Amniotic epithelial cell (primary cell): ENCODE measurements around the gene PAPOLB.

Experiments
- DNase-seq: peaks from one replicate; pipeline ENCODE4 v3.0.0-alpha.2; 2010; ENCODE audit warnings: low read depth

Gene PAPOLB

DNA sequence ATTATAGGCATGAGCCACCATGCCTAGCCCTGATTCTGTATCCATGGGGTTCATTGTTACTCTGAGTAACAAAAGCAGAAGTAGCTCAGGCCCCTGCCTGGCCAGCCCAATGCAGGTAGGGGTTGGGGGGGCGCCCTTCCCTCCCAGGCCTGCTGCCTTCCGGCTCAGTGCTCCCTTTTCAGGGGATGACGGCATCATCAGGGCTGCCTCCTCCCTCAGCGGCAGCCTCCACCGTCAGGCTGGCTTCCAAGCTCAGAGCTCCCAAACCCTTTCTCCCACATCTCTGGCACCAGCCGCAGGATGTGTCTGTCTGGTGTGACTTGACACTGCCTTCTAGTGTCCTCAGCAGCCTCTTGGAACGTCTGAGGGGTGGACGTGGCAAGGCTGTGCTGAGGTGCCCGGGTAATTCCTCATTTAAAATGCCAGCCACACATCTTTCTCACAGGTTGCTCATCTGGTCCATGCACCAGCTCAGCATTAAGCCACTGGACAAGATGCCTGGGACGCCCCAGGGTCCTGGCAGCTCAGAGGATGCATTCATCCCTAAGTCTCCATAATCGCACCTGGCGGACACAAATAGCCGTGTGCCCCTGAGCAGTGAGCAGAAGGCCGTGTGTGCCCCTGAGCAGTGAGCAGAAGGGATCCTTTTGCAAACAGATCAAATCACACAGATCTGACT lies 38.2 kb downstream of the PAPOLB start:
- no peak for DNase-seq

DNA sequence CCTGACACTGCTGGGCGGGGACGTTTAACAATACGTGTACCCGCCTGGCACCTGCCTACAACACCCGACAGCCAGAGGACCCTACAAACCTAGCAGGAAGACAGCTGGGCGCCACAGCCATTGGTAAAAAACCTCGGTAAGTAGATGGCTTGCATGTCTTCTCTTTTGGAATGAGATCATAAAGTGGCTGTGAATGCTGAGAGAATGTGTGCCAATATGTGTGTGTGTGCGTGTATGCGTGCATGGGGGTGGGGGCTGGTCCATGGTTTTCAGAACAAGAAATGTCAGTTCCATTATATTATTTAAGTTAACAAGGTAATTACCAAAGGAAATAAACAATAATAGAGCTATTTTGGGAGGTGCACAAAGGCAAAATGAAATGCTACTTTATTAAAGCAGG lies 39.2 kb downstream of the PAPOLB start:
- DNase-seq, result no peak

DNA sequence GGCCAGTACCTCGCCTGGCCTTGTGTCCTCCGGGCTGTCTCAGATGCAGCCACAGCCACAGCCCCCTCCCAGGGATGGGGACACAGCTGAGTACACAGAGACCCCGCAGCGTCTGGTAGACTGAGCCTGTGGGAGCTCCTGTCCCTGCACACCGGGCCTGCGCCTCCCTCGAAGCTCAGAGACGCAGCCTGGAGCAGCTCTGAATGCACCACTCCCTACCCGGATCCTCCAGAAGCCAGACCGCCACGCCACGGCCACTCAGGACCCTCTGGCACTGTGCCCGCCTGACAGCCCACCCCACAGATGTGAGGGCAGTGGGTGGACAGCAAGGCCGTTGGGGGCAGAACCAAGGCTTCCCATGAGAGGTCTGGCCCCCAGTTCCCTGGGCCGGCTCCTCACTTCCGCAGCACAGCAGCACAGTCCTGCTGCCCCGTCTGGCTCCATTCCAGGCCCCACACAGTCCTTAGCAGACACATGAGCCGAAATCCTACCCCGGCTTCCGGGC lies 40.8 kb downstream of the PAPOLB start:
- DNase-seq, result no peak

DNA sequence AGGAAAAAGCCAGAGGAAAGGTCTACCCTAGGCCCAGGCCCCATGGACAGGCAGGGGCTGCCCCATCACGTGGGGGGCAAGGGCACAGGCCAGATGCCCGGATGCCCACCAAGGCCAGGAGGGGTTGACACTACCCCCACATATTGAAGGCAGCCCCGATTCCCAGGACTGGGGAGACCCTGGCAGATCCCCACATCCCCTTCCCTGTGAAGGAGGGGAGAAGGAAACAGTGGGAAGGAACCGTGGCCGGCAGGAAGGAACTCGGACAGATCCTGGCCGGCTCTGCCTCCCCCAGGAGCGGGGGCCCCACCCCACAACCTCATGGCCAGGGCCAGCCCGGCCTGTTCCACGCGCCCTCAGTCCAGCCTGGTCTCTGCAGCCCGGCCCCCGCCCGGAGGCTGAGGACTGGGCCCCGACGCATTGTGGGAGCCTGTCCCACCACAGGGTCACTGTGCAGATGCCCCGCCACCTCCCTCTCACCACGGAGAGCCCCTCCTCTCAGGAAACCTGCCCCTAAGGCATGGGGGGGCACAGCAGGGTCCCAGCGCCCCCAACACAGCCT lies 41.3 kb downstream of the PAPOLB start:
- DNase-seq, result no peak

DNA sequence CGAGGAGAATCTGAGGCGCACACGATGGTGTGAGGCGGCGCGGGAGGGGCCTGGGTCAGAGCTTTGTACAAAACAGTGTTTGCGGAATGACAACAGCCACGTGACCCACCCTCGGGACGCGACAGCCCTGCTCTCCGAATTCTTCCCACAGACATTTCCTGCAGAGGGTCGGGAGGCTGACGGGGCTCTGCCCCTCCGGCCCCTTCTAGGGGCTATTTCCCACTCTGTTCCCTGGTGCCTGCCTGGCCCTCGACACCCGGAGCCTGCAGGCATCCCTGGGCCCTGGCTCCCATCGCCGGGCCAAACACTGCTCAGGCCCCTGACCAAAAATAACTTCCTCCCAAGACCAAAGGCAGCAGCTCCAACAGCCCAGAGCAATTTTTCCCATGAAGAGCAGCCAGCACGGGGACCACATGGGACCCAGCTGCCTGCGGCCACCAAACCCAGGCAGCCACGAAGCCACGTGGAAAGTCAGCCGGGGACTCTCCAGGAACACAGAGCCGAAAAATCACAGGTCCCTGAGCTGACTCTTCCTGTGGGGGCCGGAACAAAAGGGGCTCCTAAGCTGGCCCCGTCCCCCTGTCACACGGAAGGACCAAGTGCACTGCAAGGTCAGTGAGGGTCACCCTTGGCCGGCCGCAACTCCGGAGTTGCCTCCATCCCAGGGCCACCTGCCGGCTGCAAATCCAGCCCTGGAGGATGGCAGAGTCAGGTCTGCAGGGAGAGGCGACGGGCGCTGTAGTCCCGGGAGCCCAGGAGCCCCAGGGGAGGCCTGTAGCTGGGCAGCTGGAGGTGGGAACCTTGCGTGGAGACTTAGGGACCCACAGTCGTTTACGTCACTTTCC lies 42.0 kb downstream of the PAPOLB start:
- no peak for DNase-seq

DNA sequence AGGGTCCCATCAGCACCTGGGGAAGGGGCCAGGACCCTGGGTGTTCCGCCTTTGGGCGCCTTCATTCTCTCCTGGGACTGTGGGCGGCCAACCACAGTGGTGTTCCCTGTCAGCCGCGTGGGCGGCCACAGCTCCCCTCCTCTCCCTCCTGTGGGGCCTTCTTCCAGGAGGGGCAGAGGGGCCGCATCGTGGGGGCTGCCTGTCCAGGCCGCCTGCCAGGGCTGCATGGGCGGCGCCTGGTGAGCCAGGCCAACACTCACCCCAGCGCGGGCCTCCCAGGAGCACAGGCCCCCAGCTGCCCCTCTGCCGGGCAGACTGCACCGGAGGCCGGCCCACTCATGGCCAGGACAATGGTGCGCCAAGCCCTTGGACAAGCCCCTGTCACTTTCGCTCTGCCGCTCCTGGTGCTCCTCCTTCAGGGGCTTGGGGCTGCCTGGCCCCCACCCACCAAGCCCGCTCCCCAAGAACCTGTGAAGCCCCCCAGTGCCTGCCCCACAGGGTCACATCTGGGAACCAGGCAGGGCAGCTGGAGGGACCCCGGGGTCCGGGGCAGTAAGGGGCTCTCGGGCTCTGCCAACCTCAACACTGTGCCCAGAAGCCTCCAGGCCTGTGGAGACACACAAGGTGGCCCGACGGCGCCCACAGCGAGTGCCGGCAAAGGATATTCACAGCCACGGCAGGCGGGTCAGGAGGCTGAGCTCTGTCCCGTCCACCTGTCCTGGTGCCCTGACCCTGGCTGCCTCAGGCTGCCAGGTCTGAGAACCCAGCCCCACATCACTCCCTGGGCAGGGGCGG lies 43.6 kb downstream of the PAPOLB start:
- DNase-seq, result no peak

DNA sequence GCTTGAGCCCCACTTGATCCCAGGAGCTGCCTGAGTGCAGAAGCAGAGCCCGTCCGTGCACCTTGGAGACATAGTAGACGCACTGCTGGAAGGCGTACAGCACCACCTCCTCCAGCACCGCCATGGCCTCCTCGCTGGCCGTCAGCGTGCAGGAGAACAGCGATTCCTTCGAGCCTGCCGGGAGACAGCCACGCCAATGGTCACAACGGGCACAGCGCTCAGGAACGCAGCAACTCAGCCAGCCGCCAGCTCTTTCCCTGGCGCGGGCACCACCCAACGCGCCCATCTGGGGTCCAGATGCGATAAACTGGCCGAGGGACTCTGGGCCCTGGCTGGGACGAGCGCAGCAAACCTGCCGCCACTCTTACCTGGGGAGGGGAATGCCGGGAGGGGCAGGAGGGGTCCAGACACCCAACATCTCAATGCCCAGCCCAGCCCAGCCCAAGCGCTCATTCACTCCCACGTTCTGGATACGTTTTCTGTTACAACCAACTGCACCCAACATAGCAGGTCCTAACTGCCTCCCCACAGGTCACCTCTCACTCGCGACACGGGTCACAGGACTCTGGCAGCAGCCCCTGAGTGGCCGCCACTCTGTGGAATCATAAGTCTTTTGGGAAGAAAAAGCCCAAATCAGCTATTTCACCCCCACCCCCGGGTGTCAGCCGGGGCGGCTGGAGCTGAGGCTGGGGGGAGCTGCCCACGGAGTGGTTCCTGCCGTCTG lies 44.5 kb downstream of the PAPOLB start:
- no peak for DNase-seq

DNA sequence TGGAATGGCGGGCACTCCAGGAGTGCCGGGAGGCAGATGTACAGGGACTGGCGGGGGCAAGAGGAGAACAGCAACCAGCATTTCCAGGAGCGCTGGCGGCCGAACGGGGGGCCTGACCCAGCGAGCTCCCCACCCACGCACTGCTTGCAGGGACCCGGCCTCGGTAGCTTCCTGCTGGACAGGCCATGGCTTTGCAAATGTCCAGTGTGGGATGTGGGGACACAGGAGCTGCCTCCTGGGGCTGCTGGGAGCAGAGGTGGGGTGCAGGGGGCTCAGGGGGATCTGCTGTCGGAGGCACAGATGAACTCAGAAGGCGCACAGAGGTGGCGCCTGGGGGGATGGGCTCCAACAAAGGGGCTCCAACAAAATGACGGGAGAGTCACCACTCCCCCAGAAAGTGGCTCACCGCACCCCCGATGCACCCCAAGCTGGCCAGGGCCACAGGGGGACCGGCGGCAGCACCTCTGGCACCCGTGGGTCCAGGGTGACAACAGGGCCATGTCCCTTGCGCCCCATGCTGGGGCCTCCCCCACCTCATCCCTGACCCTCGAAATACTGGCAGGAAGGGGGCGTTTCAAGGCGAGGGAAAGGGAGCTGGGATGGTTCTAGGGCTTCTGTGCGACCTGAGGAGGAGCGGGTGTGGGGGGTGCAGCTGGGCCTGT lies 45.3 kb downstream of the PAPOLB start:
- DNase-seq, result no peak

DNA sequence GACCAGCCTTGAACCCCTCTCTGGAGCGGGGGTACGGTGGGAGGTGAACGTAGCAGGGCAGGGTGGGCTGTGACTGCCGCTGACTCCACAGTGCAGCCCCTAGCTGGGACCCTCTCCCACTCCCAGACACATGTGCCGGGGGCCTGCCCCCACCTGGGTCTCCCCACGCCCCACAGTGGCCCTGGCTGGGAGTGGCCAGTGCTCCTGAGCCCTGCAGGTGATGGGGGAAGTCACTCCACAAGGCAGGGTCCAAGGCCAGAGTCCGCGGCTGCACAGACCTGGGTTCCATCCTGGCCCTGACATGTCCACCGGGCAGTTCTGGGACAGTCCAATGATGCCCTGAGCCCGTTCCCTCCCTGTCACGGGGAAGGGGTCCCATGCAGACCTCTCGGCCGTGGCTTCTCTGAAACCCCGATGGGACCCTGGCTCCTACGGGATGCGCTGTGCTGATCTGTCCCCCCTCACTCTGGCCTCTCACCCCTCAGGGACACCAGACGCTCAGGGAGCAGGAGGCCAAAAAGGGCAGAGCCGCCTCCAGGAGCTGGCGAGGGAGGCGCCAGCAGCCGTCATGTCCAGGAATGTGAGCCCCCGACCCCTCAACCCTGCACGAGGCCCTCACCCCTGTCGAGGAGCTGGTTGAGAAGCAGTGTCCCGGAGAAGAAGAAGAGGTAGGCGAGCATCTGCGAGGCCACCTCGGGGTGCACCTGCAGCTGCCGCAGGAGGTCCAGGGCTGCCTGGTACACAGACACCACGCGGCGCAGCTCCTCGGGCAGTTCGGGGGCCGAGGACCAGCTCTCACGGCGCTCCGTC lies 46.0 kb downstream of the PAPOLB start:
- no peak for DNase-seq

DNA sequence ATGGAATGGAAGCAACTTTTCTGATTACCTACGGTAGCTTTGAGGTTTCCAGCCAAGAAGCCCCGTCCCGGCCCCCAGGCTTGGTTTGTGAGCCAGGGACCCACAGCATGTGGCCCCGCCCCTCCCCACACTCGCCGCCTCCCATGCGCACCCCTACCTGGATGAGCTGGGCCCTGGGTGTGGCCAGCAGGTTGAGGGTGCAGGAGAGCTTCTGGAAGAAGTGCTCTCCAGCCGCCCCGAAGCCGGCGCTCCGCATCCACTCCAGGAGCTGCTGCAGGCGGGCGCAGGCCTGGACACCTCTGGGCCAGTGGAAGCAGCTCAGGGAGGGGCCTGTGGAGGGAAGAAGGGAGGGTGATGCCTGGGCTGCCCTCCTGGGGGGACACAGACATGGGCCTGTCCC lies 46.7 kb downstream of the PAPOLB start:
- no peak for DNase-seq

DNA sequence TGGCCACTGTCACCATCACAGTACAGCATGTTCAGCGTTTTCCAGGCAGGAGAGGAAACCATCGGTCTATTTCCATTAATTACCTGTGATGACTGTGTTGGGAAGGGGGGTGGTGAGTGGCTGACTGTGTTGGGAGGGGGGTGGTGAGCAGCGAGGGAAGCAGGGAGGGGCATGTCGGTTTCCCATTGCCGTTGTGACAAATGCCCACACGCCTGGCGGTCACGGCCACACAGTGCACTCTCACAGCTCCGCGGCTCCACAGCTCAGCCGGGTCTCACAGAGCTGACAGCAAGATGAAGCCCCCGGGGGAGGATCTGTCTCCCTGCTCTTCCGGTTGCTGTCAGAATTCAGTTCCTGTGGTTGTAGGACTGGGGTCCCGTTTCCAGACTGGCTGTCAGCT lies 47.4 kb downstream of the PAPOLB start:
- DNase-seq, result no peak

DNA sequence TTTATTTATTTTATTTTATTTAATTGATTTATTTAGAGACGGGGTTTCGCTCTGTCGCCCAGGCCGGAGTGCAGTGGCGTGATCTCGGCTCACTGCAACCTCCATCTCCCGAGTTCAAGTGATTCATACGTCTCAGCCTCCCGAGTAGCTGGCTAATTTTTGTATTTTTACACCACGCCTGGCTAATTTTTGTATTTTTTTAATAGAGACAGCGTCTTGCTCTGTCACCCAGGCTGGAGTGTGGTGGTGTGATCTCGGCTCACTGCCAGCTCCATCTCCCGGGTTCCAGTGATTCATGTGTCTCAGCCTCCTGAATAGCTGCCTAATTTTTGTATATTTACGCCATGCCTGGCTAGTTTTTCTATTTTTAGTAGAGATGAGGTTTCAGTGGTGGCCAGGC lies 52.2 kb downstream of the PAPOLB start:
- no peak for DNase-seq

DNA sequence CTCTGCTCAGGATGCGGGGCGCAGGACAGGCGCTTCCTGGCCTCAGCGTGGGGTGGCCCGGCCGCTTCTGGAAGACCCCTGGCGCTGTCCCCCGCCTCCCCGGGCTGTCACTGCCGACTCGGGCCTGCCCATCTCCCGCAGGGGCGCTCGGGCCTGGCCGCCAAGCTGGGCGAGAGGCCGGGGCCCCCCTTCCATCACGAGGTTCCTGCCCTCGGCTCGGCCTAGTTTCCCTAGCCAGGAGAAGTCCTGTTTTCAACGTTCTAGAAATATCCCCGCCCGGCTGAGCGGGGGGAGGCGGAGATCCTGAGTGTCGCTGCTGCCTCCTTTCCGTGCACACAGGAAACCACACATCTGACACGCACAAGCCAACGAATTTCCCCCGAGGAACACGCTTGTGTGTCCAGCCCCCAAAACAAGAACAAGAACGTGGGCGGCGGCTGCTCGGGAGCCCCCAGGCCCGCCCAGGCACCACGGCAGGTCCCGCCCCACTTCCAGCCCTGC lies 52.7 kb downstream of the PAPOLB start:
- no peak for DNase-seq

DNA sequence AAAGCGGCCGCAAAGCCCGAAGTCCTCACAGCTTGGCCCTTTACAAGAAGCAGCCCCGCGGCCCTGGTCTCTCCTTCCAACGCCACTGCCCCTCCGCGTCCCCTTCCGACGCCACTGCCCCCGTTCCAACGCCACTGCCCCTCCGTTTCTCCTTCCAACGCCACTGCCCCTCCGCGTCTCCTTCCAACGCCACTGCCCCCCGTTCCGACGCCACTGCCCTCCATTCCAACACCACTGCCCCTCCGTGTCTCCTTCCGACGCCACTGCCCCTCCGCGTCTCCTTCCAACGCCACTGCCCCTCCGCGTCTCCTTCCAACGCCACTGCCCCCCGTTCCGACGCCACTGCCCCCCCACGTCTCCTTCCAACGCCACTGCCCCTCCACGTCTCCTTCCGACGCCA lies 53.3 kb downstream of the PAPOLB start:
- no peak for DNase-seq

DNA sequence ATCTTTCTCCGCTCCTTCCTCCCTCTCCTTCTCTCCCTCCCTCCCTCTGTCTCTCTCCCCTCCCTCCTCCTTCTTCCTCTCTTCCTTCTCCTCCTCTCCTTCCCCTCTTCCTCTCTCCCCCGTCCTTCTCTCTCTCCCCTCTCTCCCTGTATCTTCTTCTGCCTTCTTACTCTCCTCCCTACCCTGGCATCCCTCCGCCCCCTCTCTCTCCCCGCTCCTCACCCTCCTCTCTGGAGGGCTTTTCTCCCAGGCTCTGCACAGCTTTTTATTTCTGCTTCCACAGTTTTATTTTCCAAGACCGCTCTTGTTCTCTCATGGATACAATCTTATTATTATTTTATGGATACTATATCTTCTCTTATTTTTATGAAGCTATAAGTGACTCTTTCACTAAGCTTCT lies 53.8 kb downstream of the PAPOLB start:
- DNase-seq, result no peak
